Frontal cortex (tissue), 4 donors: ENCODE data around the gene LILRA1. TPM values are rescaled to one million over a fixed set of nuclear protein-coding genes. Genes with fewer than 3 reads are reported as not detected.
A peak's percentile ranks its signal among the peaks of the same experiment; 100 is the strongest.
"Not testable (repeated sequence)": the region's sequence is repeated elsewhere in the genome, so short reads cannot be mapped to it uniquely, and the experiment has no call there.

Source experiments
- DNase-seq, 2 donors: peaks; one replicate each; pipeline ENCODE4 v3.0.0; 2012; ENCODE audit warnings: low spot score in 2 of 2
- FAIRE-seq: peaks from 2 replicates; lab custom pipeline; 2012; peaks lifted over from hg19 to GRCh38; lab: Jason Lieb, UNC
- total RNA-seq: library from RNA; depleted of rRNA; stranded (reverse); fragments of >200 nt; gene quantifications from one replicate; pipeline ENCODE4 v1.2.3, GENCODE V29; 2014
- donor health status: control.
- donor health status: control.
- donor health status: control.

LILRA1 gene
- total RNA-seq, 1 donor from 2014 or later: not detected

- no peak for FAIRE-seq
- DNase-seq: no peak
Observed at GRCh38 chr19:54616821-54617560, 23.6 kb downstream of the LILRA1 start.

GRCh38 chr19:54620464-54620863 is 27.0 kb downstream of the LILRA1 start:
- DNase-seq (no peak), FAIRE-seq (no peak)

- DNase-seq: no peak
- FAIRE-seq: no peak
Observed at GRCh38 chr19:54622431-54622830, 29.0 kb downstream of the LILRA1 start.

- not testable (repeated sequence) for FAIRE-seq, DNase-seq
Observed at GRCh38 chr19:54624234-54624633, 30.8 kb downstream of the LILRA1 start.

GRCh38 chr19:54624934-54625730 is 31.7 kb downstream of the LILRA1 start:
- not testable (repeated sequence) for FAIRE-seq, DNase-seq

- DNase-seq (no peak), FAIRE-seq (no peak)
Observed at GRCh38 chr19:54626757-54627156, 33.3 kb downstream of the LILRA1 start.

GRCh38 chr19:54627912-54628311 is 34.5 kb downstream of the LILRA1 start:
- FAIRE-seq, DNase-seq: not testable (repeated sequence)

GRCh38 chr19:54630262-54630661 is 36.8 kb downstream of the LILRA1 start, which contains the start of gene LILRB1:
LILRB1 (plus strand) TSS chr19:54630484; CDS start chr19:54631074, 590 bp downstream.
- not testable (repeated sequence) for DNase-seq, FAIRE-seq

GRCh38 chr19:54630782-54631181 is 37.4 kb downstream of the LILRA1 start:
- FAIRE-seq (no peak), DNase-seq (peak in 1 of 2 donors; percentile 20)

GRCh38 chr19:54631489-54632337 is 38.3 kb downstream of the LILRA1 start:
- not testable (repeated sequence) for DNase-seq, FAIRE-seq

- FAIRE-seq, DNase-seq: not testable (repeated sequence)
Observed at GRCh38 chr19:54632517-54632916, 39.1 kb downstream of the LILRA1 start.

- DNase-seq (no peak), FAIRE-seq (no peak)
Observed at GRCh38 chr19:54633401-54633800, 40.0 kb downstream of the LILRA1 start.

GRCh38 chr19:54636081-54636480 is 42.6 kb downstream of the LILRA1 start:
- FAIRE-seq, DNase-seq: not testable (repeated sequence)

GRCh38 chr19:54638683-54639082 is 45.3 kb downstream of the LILRA1 start:
- no peak for FAIRE-seq
- DNase-seq: no peak

- not testable (repeated sequence) for DNase-seq, FAIRE-seq
Observed at GRCh38 chr19:54642953-54643352, 49.5 kb downstream of the LILRA1 start.

- not testable (repeated sequence) for DNase-seq
Observed at GRCh38 chr19:54643583-54643982, 50.2 kb downstream of the LILRA1 start.

GRCh38 chr19:54644056-54644455 is 50.6 kb downstream of the LILRA1 start:
- FAIRE-seq (no peak), DNase-seq (no peak)

More at GRCh38 chr19:54643583-54643982, 50.2 kb downstream of the LILRA1 start:
- not testable (repeated sequence) for FAIRE-seq

- DNase-seq: no peak
- no peak for FAIRE-seq
Observed at GRCh38 chr19:54646331-54646841, 53.0 kb downstream of the LILRA1 start.

- no peak for FAIRE-seq
Observed at GRCh38 chr19:54648129-54648528, 54.7 kb downstream of the LILRA1 start.

More at GRCh38 chr19:54648129-54648528, 54.7 kb downstream of the LILRA1 start:
- DNase-seq: no peak
